GM18858 (cell line): ENCODE measurements around the gene TRABD.
A peak's percentile ranks its signal among the peaks of the same experiment; 100 is the strongest.

ENCODE experiments used
- ATAC-seq: cut with Tn5 transposase; IDR thresholded peaks from one replicate; pipeline ENCODE4 v1.9.1; 2021; ENCODE audit not compliant: unreplicated experiment

Gene TRABD

GRCh38 chr22:50233223-50233622, 47.5 kb downstream of the TRABD start:
- ATAC-seq, result no peak

DNA sequence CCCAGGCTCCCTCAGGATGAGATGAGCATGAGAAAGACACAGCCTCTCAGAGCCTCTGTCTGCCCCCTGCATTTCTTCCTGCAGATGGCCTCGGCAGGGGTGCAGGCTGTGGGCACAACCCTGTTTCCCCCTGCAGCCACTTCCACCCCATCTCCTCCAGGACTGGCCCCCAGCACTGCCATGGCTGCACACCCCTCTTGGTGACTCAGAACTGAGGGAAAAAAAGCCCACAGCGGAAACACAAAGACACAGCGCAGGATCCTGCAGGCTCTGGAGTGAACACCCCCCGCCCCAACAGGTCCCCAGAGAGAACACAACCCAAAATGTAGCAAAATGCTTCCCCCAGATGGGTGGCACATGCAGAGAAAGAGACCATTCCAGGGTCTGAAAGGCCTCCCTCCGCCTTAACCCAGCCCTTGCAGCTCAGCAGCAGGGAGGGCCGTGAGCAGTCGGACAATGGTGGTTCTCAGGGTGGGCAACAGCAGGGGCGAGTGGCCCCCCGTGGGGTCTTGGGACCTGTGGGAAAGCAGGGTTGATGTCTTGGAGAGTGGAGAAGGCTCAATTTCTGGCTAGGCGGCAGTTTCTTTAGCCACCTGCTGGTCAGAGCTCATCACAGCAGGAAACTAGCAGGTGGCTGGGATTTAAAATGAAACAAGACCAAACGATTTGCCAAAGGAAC, 51.2 kb downstream of the TRABD start:
- no peak for ATAC-seq

DNA sequence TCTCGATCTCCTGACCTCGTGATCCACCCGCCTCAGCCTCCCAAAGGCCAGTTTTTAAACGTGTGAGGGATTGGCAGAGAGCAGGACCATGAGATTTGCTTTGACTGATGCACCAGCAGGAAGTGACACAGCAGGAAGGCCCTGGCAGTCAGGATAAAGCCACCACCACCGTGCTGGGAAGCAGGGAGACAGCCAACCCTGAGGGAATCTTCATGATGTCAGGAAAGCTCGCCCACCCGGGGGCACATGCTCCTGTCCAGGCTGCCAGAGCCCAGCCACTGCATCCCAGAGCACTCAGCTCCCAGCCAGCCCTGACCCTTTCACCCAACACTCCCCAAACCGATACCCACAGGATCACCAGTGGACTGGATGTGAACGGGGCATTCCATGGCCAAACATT, 53.0 kb downstream of the TRABD start:
- ATAC-seq, result no peak

GRCh38 chr22:50242406-50242949, 56.8 kb downstream of the TRABD start:
- ATAC-seq, result no peak

GRCh38 chr22:50243685-50244419, 58.1 kb downstream of the TRABD start:
- ATAC-seq, result peak; percentile 17

DNA sequence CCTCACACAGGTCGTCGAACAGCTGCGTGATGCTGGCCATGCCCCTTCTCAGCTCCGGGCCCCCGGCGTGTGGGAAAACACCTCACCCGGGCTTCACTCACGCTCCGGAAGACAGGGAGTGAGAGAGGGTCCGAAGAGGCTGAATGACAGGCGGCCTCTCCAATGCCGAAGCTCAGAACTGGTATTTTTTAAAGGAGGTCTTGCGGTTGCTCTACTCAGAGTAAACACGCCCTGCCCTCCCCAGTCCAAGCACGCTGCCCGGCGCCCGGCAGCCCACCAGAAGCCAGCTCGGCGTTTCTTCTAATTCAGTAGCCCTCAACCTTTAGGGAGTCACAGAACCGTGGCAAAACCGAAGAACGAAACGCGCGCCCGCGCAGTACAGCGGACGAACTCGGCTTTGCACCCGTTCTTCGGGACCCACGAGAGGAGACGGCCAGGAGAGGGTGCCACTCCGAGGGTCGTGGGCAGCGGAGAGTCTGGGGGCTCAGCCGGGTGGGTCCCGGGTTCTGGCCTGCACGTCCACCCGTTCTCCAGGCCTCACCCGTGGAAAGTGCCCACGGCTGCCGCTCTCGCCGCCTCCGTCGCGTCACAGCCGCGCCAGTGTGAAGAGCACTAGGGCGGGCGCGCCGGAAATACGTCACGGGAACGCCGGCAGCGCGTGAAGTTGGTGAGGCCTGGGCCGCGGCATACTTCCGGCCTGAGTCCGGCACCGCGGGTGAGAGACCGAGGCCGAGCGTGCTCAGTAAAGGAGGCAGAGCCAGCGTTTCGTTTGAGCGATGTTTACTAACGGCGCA, 58.9 kb downstream of the TRABD start, which contains the start of gene TUBGCP6:
TSS of gene TUBGCP6 (minus strand) at position 604 of the 794 bp plus-strand sequence. CDS start at position 40, 564 bp downstream.
- peak; percentile 53 for ATAC-seq

GRCh38 chr22:50245214-50246072, 59.7 kb downstream of the TRABD start:
- ATAC-seq, result no peak

DNA sequence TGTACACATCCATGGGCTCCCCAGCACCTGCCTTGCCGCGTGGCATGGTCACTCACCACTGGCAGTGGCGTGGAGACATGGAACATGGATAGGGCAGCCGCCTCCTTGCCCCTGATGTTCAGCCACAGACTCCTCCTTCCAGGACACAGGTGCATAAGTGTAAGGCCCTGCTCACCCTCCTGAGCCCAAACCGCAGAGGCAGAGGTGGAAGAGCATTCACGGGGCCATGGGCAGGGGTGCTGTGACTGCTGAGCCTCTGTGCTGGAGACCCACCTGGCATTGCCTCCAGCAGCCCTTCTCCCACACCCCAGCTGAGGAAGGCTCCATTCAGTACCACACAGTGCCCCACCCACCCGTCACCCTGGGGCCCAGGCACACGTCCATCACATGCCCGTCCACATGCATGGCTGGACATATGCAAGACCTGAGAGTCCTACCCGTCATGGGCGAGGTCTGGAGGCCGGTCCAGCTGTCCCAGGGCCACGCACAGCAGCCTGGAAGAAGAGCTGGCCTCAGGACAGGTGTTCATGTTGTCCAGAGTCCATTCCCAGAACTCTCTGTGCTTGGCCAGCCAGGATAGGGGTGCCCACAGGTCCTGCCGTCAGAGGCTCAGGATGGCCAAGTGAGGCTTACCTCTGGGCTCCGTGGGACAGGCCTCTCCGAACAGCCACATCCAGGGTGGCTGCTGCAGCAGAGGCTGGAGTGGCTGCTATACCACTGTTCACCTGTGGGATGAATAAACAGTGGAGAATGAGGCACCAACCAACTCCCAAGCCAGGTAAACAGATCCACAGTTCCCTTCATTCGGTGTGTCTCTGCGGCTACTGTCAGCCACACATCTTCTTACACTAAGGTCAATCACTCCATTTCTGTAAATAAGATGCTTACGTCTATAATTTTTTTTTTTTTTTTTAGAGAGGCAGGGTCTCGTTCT, 60.8 kb downstream of the TRABD start:
- no peak for ATAC-seq

DNA sequence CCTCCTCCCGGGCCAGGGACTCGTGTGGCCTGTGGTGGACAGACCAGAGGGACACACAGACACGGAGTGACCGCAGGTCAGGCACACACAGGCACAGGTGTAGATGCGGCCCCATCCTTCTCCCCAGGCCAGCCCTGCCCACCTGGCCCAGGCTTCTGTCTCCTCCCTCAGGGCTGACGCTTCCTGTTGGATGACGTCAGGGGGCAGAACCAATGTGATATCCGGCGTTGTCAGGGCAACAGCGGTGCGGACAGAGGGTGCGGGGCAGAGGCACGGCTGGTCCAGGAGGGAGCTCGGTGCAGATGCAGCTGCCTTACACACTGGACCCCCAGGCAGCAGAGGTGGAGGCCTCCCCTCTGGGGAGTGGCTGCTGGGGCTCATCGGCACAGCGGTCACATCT, 62.0 kb downstream of the TRABD start:
- no peak for ATAC-seq

- ATAC-seq, result no peak
These were observed 62.7 kb downstream of the TRABD start for GRCh38 chr22:50248196-50249081.
